LNCAP (cell line): Measurements from ENCODE around the gene EMILIN1.

Experiments
- CTCF ChIP-seq: fragments of 450-650 bp; IDR thresholded peaks from 2 replicates; pipeline ENCODE4 v1.5.1; 2017; ENCODE audit warnings: mild to moderate bottlenecking

EMILIN1 gene

GRCh38 chr2:27050996-27051901 lies 27.2 kb upstream of the EMILIN1 start, which contains the start of gene AGBL5:
TSS of gene AGBL5 (plus strand) at chr2:27051668. CDS start at chr2:27052959, 1,291 bp downstream.
- no peak for TF ChIP-seq CTCF

- TF ChIP-seq CTCF, result no peak
Observed at GRCh38 chr2:27051902-27052645, 26.3 kb upstream of the EMILIN1 start.

- TF ChIP-seq CTCF, result no peak
Observed at GRCh38 chr2:27053321-27053720, 25.1 kb upstream of the EMILIN1 start.

GRCh38 chr2:27053776-27054175 lies 24.6 kb upstream of the EMILIN1 start:
- TF ChIP-seq CTCF, result no peak

- TF ChIP-seq CTCF, result no peak
Observed at GRCh38 chr2:27054721-27055120, 23.7 kb upstream of the EMILIN1 start.

- no peak for TF ChIP-seq CTCF
Observed at GRCh38 chr2:27057184-27057583, 21.2 kb upstream of the EMILIN1 start.

GRCh38 chr2:27058210-27058609 lies 20.2 kb upstream of the EMILIN1 start:
- no peak for TF ChIP-seq CTCF
